GM12878 (cell line): ENCODE results near the gene MEIKIN. TPM values are rescaled to one million over a fixed set of nuclear protein-coding genes. Genes with fewer than 3 reads are reported as not detected.

Experiments used
- ATAC-seq: fragments of 200-7000 bp; cut with Tn5 transposase; 3 replicates; pipeline ENCODE4 v1.9.1; 2020; ENCODE audit warnings: mild to moderate bottlenecking, moderate library complexity
- BruUV-seq: library from RNA; stranded (reverse); fragments of 400-500 nt; replicated peaks from 2 replicates; lab custom pipeline; 2021; lab: Mats Ljungman, UMichigan
- CTCF ChIA-PET: fragments of 300-600 bp; sonication (Branson Sonifier 250); formaldehyde crosslinking; extraction: SDS; loops from one replicate; lab custom pipeline; 2021; ENCODE audit warnings: inconsistent platforms; lab: Yijun Ruan, JAX
- POLR2A ChIA-PET: fragments of 350-600 bp; formaldehyde crosslinking; extraction: SDS; loops from one replicate; lab custom pipeline; 2021; ENCODE audit warnings: inconsistent platforms; lab: Charles Lee
- RAD21 ChIA-PET: fragments of 300-600 bp; sonication (Branson Sonifier 250); formaldehyde crosslinking; loops from one replicate; lab custom pipeline; 2023; ENCODE audit warnings: antibody characterized with exemption; ENCODE audit not compliant: unreplicated experiment; lab: Charles Lee
- SMC1A ChIA-PET: fragments of 300-600 bp; sonication (Branson Sonifier 250); formaldehyde crosslinking; loops from one replicate; lab custom pipeline; 2023; ENCODE audit not compliant: unreplicated experiment, uncharacterized antibody; lab: Charles Lee
- DNase-seq: peaks from one replicate; pipeline ENCODE4 v3.0.0-alpha.2; 2011; ENCODE audit warnings: low read depth, low spot score
- FAIRE-seq: peaks from 3 replicates; lab custom pipeline; 2011; peaks lifted over from hg19 to GRCh38; lab: Jason Lieb, UNC
- H2AFZ ChIP-seq: 2 replicates; pipeline ENCODE4 v1.6.0; 2011; ENCODE audit warnings: low read depth, low read length, control low read depth; ENCODE audit not compliant: control insufficient read depth
- H3K27ac ChIP-seq: 2 replicates; pipeline ENCODE4 v1.5.1; 2011; ENCODE audit warnings: control low read depth; ENCODE audit not compliant: control insufficient read depth, insufficient read depth
- H3K27me3 ChIP-seq, 2 experiments: replicated peaks in 1 of 2; 2 replicates each; pipeline versions ENCODE4 v1.6.0 to v1.6.1; 2011; ENCODE audit warnings: low read length in 1 of 2; ENCODE audit not compliant: control insufficient read depth in 2 of 2, insufficient read depth in 2 of 2
- H3K36me3 ChIP-seq, 2 experiments: 2 replicates each; pipeline ENCODE4 v1.5.1; 2011; ENCODE audit warnings: low read length in 1 of 2; ENCODE audit not compliant: control insufficient read depth in 2 of 2, insufficient read depth in 2 of 2
- H3K4me1 ChIP-seq: 2 replicates; pipeline ENCODE4 v1.6.1; 2011; ENCODE audit warnings: mild to moderate bottlenecking, low read length, moderate library complexity, mixed read lengths; ENCODE audit not compliant: control insufficient read depth, insufficient read depth
- H3K4me2 ChIP-seq: 2 replicates; pipeline ENCODE4 v1.6.0; 2011; ENCODE audit warnings: control low read depth; ENCODE audit not compliant: control insufficient read depth, insufficient read depth
- H3K4me3 ChIP-seq: fragments of 200-600 bp; sonication (generic); 2 replicates; pipeline ENCODE4 v1.5.1; 2016
- H3K79me2 ChIP-seq: 2 replicates; pipeline ENCODE4 v1.6.0; 2011; ENCODE audit warnings: low read length; ENCODE audit not compliant: control insufficient read depth, insufficient read depth
- H3K9ac ChIP-seq: 2 replicates; pipeline ENCODE4 v1.8.0; 2011; ENCODE audit warnings: low read length, control low read depth, mixed read lengths; ENCODE audit not compliant: control insufficient read depth, insufficient read depth
- H3K9me3 ChIP-seq: replicated peaks from 3 replicates; pipeline ENCODE4 v1.5.1; 2011; ENCODE audit warnings: mild to moderate bottlenecking, low read length; ENCODE audit not compliant: control insufficient read depth, insufficient read depth
- H4K20me1 ChIP-seq: 2 replicates; pipeline ENCODE4 v1.6.0; 2011; ENCODE audit not compliant: control insufficient read depth, insufficient read depth
- BCL11A ChIP-seq: IDR thresholded peaks from 2 replicates; pipeline ENCODE4 v1.6.1; 2011; ENCODE audit warnings: low read depth, low read length
- BHLHE40 ChIP-seq, 2 experiments: fragments of 450-650 bp in 1 of 2; IDR thresholded peaks; 2 replicates each; pipeline ENCODE4 v1.6.1; 2011 to 2017; ENCODE audit warnings: low read depth in 2 of 2, borderline replicate concordance in 1 of 2, improper control_type of control experiment in 1 of 2, low read length in 1 of 2, mild to moderate bottlenecking in 1 of 2
- CBX5 ChIP-seq: sonication (generic); IDR thresholded peaks from 2 replicates; pipeline ENCODE4 v1.6.1; 2016; ENCODE audit warnings: low read depth, moderate library complexity, mild to moderate bottlenecking, inconsistent platforms
- MXI1 ChIP-seq: fragments of 150-350 bp; IDR thresholded peaks from 2 replicates; pipeline ENCODE4 v1.6.1; 2011; ENCODE audit warnings: low read depth, mild to moderate bottlenecking, inconsistent platforms, low read length, improper control_type of control experiment
- PAX5 ChIP-seq: IDR thresholded peaks from 2 replicates; pipeline ENCODE4 v1.6.1; 2011; ENCODE audit warnings: low read depth, low read length, borderline replicate concordance
- RCOR1 ChIP-seq: conservative IDR thresholded peaks from 2 replicates; pipeline ENCODE4 v1.6.1; 2012; ENCODE audit warnings: low read depth, low read length, improper control_type of control experiment
- SIX5 ChIP-seq: IDR thresholded peaks from 2 replicates; pipeline ENCODE4 v1.6.1; 2011; ENCODE audit warnings: mild to moderate bottlenecking, low read depth, low read length, moderate library complexity; ENCODE audit not compliant: severe bottlenecking
- SP1 ChIP-seq: IDR thresholded peaks from one replicate; pipeline ENCODE4 v1.6.1; 2011; ENCODE audit warnings: low read depth, low read length
- SUPT20H ChIP-seq: IDR thresholded peaks from 2 replicates; pipeline ENCODE4 v1.6.1; 2011; ENCODE audit warnings: low read depth, mild to moderate bottlenecking, low read length, moderate library complexity, borderline replicate concordance; ENCODE audit not compliant: control insufficient read depth
- YBX1 ChIP-seq: fragments of 450-650 bp; IDR thresholded peaks from 2 replicates; pipeline ENCODE4 v1.6.1; 2016; ENCODE audit warnings: antibody characterized with exemption
- ZNF274 ChIP-seq: IDR thresholded peaks from one replicate; pipeline ENCODE4 v1.8.0; 2011; ENCODE audit not compliant: insufficient read length, insufficient read depth
- WGBS: methylation state at CpG from one replicate; pipeline ENCODE4 v1.1.6; 2016; ENCODE audit warnings: low lambda C conversion rate; ENCODE audit not compliant: insufficient replicate concordance, insufficient coverage; ENCODE audit errors: missing lambda C conversion rate; 5-methylcytosine and 5-hydroxymethylcytosine counted together
- in situ Hi-C: fragments of 300-500 bp; cut with MboI; formaldehyde crosslinking; loops from 9 replicates; pipeline ENCODE4 v1.14.3; 2018; ENCODE audit warnings: mixed read lengths
- intact Hi-C: fragments of 100-400 bp; cut with micrococcal nuclease; formaldehyde crosslinking; loops from one replicate; pipeline ENCODE4 v1.14.2; 2022; ENCODE audit not compliant: unreplicated experiment
- polyA plus RNA-seq, 11 experiments: library from polyadenylated mRNA; depleted of rRNA in 4 of 11; unstranded in 6 of 11; stranded (reverse) in 5 of 11; fragments of >200 nt; fragmentation: Nextera tagmentation in 4 of 11; fragmentation: Illumina TruSeq in 1 of 11; extraction: Ambion mirVana in 4 of 11; extraction: Trizol in 1 of 11; gene quantifications; 1 replicate in 1 of 11; 2 replicates in 10 of 11; pipeline versions ENCODE4 v1.2.1 to v1.2.3, GENCODE V29; 2011 to 2016; ENCODE audit warnings: inconsistent platforms in 2 of 11, missing spikeins in 2 of 11, low read depth in 1 of 11
- total RNA-seq, 4 experiments: library from RNA; depleted of rRNA in 3 of 4; stranded (reverse); fragments of >200 nt in 3 of 4; fragmentation: Illumina TruSeq in 1 of 4; extraction: Trizol in 1 of 4; gene quantifications; 2 replicates each; pipeline versions ENCODE4 v1.2.1 to v1.2.3, GENCODE V29; 2013 to 2021
- TF ChIP-seq, protein P1 (sequence below): fragments of 450-650 bp; conservative IDR thresholded peaks from 2 replicates; pipeline ENCODE4 v1.6.1; 2017; ENCODE audit warnings: mild to moderate bottlenecking, moderate library complexity
- TF ChIP-seq, protein P2 (sequence below): fragments of 450-650 bp; IDR thresholded peaks from 2 replicates; pipeline ENCODE4 v1.6.1; 2017; ENCODE audit warnings: low read depth, mild to moderate bottlenecking, moderate library complexity
- TF ChIP-seq, protein P3 (sequence below): fragments of 450-650 bp; formaldehyde crosslinking; IDR thresholded peaks from 2 replicates; pipeline ENCODE4 v1.4.0; 2020; ENCODE audit warnings: mild to moderate bottlenecking, moderate library complexity

MEIKIN gene
- total and polyA plus RNA-seq, 10 of the 15 experiments (the other 5 are each of a cell fraction or from before 2014, with no cell fraction given): not detected

DNA sequence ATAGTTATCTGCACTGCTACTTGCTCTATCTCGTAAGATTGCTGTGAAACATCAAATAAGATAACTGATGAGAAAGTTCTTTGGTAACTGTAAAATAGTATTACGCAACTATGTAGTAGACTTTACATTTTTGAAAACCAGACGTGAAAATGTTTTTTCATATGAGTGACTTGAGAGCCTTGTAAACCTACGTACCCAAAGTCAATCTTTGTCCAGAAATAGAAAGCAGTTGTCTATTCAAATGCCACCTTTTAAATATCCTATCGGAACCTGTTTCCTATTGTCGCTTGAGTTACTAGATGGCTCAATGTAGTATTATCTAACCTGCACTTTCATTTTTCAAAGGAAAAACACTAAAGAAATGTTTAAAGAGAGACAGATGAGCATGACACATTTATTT is 150.2 kb downstream of the MEIKIN start:
- H3K4me2 ChIP-seq: peak overlapping the region; percentile 58
- intact Hi-C loops: loop anchor here (10.0 kb wide), 1 partner anchor 520 kb away; no protein-coding TSS in a partner anchor
- peaks cover 6% of the 10 kb centered on the region for H3K4me1 ChIP-seq
- H3K9me3 ChIP-seq: no peaks in the 10 kb centered on the region; the same call in 2 of the 3 replicates
- no peaks in the 10 kb centered on the region for H3K27me3 ChIP-seq
- in situ Hi-C loops: no loop called here
- ATAC-seq: no peak
- H3K36me3 ChIP-seq: no peaks in the 10 kb centered on the region
- RAD21 ChIA-PET: interaction anchor here (0.9 to 1.0 kb wide), 3 partner anchors 148 to 268 kb away, joined by 3 to 5 read pairs (median 3); no protein-coding TSS in a partner anchor
- no peak for TF ChIP-seq PAX5
- TF ChIP-seq SP1: no peak
- TF ChIP-seq BCL11A: no peak
- no peak for TF ChIP-seq CBX5
- no peak for TF ChIP-seq SUPT20H
- no peak for TF ChIP-seq SIX5
- no peak for TF ChIP-seq BHLHE40 (IDR thresholded peaks at IDR 0.05; ENCODE audit: borderline replicate concordance in 1 of 2, low read depth in 2 of 2, low read length in 1 of 2)
- TF ChIP-seq ZNF274: no peak
- TF ChIP-seq, protein P1, sequence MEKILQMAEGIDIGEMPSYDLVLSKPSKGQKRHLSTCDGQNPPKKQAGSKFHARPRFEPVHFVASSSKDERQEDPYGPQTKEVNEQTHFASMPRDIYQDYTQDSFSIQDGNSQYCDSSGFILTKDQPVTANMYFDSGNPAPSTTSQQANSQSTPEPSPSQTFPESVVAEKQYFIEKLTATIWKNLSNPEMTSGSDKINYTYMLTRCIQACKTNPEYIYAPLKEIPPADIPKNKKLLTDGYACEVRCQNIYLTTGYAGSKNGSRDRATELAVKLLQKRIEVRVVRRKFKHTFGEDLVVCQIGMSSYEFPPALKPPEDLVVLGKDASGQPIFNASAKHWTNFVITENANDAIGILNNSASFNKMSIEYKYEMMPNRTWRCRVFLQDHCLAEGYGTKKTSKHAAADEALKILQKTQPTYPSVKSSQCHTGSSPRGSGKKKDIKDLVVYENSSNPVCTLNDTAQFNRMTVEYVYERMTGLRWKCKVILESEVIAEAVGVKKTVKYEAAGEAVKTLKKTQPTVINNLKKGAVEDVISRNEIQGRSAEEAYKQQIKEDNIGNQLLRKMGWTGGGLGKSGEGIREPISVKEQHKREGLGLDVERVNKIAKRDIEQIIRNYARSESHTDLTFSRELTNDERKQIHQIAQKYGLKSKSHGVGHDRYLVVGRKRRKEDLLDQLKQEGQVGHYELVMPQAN: no peak
- no peak for TF ChIP-seq RCOR1
- no peak for TF ChIP-seq MXI1
- TF ChIP-seq, protein P2, sequence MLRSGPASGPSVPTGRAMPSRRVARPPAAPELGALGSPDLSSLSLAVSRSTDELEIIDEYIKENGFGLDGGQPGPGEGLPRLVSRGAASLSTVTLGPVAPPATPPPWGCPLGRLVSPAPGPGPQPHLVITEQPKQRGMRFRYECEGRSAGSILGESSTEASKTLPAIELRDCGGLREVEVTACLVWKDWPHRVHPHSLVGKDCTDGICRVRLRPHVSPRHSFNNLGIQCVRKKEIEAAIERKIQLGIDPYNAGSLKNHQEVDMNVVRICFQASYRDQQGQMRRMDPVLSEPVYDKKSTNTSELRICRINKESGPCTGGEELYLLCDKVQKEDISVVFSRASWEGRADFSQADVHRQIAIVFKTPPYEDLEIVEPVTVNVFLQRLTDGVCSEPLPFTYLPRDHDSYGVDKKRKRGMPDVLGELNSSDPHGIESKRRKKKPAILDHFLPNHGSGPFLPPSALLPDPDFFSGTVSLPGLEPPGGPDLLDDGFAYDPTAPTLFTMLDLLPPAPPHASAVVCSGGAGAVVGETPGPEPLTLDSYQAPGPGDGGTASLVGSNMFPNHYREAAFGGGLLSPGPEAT: no peak
- TF ChIP-seq, protein P3, sequence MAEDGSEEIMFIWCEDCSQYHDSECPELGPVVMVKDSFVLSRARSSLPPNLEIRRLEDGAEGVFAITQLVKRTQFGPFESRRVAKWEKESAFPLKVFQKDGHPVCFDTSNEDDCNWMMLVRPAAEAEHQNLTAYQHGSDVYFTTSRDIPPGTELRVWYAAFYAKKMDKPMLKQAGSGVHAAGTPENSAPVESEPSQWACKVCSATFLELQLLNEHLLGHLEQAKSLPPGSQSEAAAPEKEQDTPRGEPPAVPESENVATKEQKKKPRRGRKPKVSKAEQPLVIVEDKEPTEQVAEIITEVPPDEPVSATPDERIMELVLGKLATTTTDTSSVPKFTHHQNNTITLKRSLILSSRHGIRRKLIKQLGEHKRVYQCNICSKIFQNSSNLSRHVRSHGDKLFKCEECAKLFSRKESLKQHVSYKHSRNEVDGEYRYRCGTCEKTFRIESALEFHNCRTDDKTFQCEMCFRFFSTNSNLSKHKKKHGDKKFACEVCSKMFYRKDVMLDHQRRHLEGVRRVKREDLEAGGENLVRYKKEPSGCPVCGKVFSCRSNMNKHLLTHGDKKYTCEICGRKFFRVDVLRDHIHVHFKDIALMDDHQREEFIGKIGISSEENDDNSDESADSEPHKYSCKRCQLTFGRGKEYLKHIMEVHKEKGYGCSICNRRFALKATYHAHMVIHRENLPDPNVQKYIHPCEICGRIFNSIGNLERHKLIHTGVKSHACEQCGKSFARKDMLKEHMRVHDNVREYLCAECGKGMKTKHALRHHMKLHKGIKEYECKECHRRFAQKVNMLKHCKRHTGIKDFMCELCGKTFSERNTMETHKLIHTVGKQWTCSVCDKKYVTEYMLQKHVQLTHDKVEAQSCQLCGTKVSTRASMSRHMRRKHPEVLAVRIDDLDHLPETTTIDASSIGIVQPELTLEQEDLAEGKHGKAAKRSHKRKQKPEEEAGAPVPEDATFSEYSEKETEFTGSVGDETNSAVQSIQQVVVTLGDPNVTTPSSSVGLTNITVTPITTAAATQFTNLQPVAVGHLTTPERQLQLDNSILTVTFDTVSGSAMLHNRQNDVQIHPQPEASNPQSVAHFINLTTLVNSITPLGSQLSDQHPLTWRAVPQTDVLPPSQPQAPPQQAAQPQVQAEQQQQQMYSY (CRISPR knock-in tag): no peak
- TF ChIP-seq YBX1: no peak
- TF ChIP-seq, all 136 proteins: peak for 0
- POLR2A ChIA-PET: no interaction called here
- FAIRE-seq: no peak
- no TSS peak for BruUV-seq
- Histone ChIP-seq H4K20me1 (peaks cover 3% of the 10 kb centered on the region; the same call in 1 of the 2 replicates), H3K79me2 (peaks cover 60% of the 10 kb centered on the region), H2AFZ (no peak overlapping the region), H3K27ac (peak overlapping the region; percentile 30; the same call in 1 of the 2 replicates), H3K9ac (no peak overlapping the region), H3K4me3 (peak overlapping the region; percentile 86)
- SMC1A ChIA-PET: interaction anchor here (0.6 to 1.1 kb wide), 2 partner anchors 41 to 58 kb away, joined by 3 read pairs; no protein-coding TSS in a partner anchor
- WGBS: 14% methylated on average over 6 of the region's 6 CpGs
- CTCF ChIA-PET: interaction anchor here (0.6 to 1.1 kb wide), 2 partner anchors 16 to 202 kb away, joined by 3 read pairs; no protein-coding TSS in a partner anchor
- no peak for DNase-seq
